HG03575 (cell line): ENCODE data around the gene FAM111A.

Source experiments
- ATAC-seq: cut with Tn5 transposase; IDR thresholded peaks from one replicate; pipeline ENCODE4 v1.9.1; 2021; ENCODE audit not compliant: unreplicated experiment, insufficient number of reproducible peaks, low FRiP score; ENCODE audit errors: extremely low read depth

Gene FAM111A

DNA sequence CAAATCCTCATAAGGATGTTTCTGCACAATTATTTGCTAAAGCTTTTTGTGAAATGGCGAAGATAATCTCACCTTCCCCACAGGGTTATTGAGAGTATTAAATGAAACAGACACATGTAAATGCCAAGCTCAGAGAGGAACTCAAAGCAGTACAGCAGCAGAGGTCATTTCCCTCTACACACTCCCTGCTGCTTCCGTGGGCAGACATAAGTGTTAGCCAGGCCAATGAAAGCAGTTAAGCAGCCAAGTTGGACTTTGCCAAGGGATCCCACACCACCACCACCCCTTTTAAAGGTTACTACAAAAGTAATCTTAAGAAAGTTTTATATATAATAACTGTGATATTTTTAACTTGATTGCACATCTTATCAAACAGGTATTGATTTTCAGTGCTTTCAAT lies 4.0 kb upstream of the FAM111A start:
- no peak for ATAC-seq

- no peak for ATAC-seq
These were observed 1.5 kb upstream of the FAM111A start for GRCh38 chr11:59141191-59141590.

DNA sequence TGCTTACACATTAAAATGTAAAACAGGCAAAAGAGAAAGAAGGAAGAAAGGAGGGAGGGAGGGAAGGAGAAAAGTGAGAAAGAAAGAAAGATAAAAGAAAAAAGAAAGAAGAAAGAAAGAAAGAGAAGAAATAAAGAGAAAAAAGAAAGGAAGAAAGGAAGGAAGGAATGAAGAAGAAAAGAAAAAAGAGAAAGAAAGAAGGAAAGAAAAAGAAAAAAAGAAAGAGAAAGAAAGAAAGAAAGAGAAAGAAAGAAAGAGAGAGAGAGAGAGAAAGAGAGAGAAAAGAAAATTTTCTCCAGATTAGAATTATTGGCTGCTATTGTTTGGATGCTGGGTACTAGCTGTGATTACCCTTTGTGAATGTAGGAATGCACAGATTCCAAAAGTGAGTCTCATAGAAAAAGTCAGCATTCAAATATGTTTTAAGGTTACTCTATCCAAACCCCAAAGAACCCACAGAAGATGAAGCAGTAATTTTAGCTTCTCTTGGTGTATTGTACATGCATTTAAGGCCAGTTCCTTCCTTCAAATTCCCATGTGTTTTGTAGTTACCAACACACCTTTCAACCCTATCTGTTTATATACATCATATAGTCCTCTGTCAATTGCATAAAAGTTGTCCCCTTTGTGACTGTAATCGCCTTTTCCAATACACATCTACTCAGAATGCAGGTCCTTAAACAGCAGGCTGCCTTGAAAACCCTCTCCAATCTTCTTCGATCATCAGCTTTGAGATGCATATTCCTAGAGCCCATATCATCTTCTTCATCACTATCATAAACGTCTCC lies 789 bp upstream of the FAM111A start:
- no peak for ATAC-seq

- no peak for ATAC-seq
These were observed 1.4 kb downstream of the FAM111A start for GRCh38 chr11:59144096-59144495.

DNA sequence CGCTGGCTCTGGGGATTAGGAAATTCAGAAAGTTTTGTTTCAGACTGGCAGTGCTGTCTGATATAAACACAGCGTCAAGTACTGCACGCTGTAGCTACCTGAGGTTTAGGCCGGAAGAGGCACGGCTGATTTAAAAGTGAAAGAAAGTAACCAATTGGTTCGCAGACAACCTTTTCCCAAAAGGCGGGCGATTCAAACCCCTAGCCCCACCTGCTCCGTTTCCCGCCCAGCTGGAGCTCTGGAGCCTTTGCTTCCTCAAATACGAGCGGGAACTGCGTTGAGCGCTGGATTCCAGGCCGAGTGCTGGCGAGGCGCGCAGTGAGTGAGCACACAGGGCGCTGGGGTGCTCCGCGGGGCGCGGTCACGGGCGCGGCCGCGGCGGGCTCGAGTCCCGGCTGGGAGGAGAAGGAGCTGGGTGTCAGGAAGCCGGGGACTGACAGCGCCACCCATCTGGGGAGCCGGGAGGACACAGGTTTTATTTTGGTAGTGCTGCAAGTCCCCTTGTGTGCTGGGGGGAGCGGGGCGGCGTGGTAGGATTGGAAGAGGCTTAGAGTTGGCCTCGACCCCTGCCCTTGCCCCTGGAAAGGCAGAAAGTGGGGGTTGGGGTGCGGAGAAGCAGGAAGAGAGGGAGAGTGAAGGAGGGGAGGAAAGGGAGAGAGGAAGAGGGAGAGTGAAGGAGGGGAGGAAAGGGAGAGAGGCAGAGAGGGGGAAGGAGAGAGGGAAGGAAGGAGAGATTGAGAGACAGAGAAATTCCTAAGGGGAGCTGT lies 2.1 kb downstream of the FAM111A start:
- peak; percentile 39 for ATAC-seq

GRCh38 chr11:59145534-59145933 lies 2.9 kb downstream of the FAM111A start:
- no peak for ATAC-seq

DNA sequence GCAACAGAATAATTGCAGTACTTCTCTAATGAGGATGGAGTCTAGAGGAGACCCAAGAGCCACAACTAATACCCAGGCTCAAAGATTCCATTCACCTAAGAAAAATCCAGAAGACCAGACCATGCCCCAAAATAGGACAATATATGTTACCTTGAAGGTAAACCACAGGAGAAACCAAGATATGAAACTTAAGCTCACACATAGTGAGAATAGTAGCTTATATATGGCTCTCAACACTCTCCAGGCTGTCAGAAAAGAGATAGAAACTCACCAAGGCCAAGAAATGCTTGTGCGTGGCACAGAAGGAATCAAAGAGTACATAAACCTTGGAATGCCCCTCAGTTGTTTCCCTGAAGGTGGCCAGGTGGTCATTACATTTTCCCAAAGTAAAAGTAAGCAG lies 9.1 kb downstream of the FAM111A start:
- no peak for ATAC-seq

- ATAC-seq = peak; percentile 70
These were observed 9.8 kb downstream of the FAM111A start for GRCh38 chr11:59152312-59152951.

DNA sequence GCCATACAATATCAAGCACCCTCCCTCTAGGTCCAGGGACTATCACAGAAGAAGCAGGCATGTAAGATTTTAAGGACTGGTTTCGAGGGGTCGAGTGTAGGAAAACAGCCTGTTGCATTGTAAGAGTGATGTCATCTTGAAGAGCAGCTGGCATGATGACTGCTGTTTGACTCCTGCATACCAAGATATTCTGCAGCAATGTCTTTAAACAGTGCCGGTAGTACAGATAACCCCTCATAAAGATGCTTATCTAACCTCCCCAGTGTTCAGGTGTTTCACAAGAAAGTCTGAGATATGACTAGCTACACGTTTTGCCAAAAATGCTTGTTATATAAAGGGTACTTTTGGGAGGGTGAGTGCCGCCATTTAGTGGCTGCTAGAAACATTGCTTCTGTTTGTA lies 12.0 kb downstream of the FAM111A start:
- ATAC-seq = no peak

GRCh38 chr11:59157433-59157832 lies 14.8 kb downstream of the FAM111A start:
- no peak for ATAC-seq

GRCh38 chr11:59158206-59159068 lies 15.8 kb downstream of the FAM111A start:
- ATAC-seq = peak; percentile 81

GRCh38 chr11:59164028-59164427 lies 21.4 kb downstream of the FAM111A start:
- ATAC-seq = no peak

DNA sequence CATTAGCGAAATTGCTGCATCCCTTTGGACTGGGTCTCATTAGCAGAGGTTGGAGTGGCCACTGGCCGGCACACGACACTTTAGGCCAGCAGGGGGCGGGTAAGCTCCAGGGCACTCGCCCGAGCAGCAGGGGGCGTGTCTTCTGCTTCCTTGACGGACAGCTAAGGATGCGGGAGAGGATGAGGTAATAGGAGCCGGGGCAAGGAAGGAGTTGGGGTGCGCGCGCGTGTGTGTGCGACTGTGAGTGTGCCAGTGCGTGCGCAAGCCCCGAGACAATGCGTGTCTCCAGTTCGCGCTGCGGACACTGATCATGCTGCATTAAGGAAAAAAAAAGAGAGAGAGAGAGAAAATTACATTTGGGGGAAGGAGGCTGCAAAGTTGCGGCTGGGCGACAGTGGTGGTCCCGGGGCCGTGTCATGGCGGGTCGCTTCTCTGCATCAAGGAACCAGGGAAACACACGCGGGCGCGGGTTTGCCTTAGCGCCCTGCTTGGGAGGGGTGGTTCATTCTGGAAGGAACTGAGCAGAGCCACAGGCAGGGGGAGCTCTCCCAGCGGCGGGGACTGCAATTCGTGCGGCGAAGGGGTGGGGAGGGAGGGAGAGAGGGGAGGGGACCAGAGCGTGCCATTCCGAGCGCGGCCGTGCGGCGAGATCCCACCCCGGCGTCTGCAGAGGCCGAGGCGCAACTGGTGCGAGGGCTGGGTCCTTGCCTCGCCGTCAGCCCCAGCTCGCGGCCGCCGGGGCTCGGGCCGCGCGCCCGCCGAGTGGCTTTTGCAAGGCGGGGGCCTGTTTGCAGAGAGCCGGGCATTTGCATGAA lies 29.1 kb downstream of the FAM111A start, which contains the start of gene DTX4:
Gene DTX4 (plus strand): TSS at position 625 of the 815 bp plus-strand sequence. CDS start 464 bp downstream, outside the sequence.
- ATAC-seq = peak; percentile 38

DNA sequence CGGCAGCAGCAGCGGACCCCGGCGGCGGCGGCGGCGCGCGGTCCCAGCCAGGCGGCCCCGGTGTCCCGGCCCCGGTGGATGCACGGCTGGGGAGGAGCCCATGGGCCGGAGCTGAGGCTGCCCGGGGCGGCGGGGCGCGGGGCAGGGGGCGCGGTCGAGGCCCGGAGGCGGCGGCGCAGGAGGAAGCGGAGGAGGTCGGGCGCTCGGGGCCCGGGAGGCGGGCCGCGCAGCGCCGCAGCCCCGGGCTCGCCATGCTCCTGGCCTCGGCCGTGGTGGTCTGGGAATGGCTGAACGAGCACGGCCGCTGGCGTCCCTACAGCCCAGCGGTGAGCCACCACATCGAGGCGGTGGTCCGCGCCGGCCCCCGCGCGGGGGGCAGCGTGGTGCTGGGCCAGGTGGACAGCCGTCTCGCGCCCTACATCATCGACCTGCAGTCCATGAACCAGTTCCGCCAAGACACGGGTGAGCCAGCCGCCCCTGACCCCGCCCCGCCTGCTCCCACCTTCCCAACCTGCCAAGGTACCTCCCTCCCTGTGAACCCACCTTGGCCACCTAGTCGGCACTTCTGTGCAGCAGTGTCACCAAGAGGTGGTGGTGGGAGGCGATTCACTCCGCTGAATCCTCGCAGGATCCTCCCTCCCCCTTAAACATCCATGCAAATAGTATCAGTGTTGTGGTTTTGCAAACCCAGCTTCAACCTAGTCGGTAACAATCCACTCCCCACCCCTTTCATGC lies 29.9 kb downstream of the FAM111A start:
- ATAC-seq = peak; percentile 28

DNA sequence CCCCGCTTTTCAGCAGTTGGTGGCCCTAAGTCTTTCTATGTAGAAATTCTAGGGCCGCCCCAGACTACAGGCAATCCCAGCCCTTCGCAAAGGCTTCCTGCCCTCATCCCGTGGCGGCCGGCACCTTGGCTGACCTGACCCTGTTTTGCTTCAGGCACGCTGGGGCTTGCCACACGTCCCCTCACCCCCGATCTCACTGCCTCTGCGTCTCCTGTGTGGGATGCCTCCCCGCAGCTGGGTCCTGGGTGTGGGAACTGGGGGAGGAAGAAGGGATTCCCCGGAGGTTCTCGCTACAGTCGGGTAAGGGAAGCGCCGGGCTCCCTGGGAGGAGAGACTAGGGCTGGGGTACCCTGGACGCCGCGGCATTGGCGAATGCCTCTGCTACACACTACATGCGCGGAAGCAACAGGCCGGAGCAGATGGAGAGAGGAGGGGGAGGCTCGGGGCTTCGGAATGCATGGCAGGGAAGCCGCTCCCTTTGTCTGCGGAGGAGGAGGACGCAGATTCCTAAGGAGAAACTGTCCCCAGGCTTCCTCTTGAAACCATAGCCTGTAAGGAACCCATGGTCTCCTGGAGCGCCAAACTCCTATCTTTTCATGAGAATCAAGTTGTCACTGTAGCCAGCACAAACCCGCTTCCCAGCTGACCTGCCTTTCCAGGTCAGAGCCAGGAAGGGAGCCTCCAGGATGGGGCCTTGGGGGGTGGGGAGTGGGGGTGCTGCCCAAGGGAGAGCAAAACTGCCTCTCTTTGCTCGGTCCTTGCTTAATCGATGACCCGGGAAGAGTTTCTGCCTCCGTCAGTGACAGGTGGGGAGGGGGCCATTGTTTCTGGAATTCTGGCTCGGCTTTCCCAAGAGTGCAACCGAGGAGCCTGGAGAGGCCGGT lies 30.7 kb downstream of the FAM111A start:
- ATAC-seq = no peak

DNA sequence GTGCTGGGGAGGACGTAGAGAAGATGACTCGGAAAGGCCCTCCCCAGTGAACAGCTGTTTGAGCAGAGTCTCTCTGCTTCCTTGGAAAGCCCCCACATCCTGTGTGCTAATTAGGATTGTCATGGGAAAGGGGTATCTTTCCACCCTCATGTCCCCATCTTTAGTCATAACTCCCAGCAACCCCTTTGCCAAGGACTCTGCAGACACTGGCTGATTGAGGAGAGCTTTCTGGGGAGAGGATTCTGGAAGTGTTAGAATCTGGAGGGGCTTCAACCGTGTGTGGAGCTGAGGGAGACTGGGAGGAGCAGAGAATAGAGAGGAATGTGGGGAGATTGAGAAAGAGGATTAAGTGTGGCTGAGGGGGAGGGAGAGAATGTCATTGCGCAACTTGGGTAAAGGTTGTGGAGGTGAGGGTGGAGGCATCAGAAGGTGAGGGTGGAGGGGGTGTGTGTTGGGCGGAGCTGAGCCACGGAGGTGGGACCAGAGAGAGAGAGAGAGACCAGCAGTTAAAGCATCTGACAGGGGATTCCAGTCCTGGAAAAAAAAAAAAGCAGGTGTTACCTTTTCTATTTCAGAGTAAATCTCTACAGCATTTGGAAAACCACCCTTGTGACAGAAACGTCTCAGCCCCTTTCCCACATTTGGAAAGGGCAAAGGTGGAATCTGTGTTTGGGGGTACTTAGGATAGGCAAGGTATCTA lies 31.5 kb downstream of the FAM111A start:
- no peak for ATAC-seq
